ENCODE data around the gene SCYGR2.
A peak's percentile ranks its signal among the peaks of the same experiment; 100 is the strongest.
"Not testable (repeated sequence)": the region's sequence is repeated elsewhere in the genome, so short reads cannot be mapped to it uniquely, and the experiment has no call there.

SCYGR2 gene, protein sequence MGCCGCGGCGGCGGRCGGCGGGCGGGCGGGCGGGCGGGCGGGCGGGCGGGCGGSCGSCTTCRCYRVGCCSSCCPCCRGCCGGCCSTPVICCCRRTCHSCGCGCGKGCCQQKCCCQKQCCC

DNA sequence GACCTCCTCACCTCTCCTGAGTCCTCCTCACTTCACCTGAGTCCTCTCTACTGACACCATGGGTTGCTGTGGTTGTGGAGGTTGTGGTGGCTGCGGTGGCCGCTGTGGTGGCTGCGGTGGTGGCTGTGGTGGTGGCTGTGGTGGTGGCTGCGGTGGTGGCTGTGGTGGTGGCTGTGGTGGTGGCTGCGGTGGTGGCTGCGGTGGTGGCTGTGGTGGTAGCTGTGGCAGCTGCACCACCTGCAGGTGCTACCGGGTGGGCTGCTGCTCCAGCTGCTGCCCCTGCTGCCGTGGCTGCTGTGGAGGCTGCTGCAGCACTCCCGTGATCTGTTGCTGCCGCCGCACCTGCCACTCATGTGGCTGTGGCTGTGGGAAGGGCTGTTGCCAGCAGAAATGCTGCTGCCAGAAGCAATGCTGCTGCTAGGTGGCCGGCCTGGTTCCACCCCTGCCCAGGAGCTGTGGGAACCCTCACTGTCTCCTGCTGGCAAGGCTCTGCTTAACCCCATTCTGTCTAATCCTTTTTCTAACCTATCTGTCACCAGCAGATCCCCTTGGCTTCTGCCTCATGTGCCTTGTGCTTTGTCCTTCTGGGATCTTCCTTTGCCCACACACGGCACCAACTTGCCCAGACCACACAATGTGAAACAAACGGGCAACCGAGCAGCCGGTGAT is at the start of gene SCYGR2:
Gene SCYGR2 (plus strand): TSS at position 59 of the 669 bp plus-strand sequence. CDS start 0 bp downstream, at position 59.
- not testable (repeated sequence) for DNase-seq

DNA sequence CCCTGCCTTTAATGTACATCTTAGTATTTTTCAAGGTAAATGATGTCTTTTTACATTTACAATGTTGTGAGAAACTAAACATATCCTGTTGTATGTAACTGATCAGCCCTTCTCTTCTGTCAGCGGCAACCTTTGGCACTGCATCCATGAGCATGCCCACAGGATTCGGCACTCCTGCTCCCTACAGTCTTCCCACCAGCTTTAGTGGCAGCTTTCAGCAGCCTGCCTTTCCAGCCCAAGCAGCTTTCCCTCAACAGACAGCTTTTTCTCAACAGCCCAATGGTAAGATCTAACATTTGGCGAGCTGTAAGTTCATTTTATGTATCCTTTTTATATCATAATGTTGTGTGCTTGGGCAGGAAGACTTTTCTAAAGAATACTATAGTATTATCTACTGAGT is 46.9 kb upstream of the SCYGR2 start:
- no peak for DNase-seq

DNA sequence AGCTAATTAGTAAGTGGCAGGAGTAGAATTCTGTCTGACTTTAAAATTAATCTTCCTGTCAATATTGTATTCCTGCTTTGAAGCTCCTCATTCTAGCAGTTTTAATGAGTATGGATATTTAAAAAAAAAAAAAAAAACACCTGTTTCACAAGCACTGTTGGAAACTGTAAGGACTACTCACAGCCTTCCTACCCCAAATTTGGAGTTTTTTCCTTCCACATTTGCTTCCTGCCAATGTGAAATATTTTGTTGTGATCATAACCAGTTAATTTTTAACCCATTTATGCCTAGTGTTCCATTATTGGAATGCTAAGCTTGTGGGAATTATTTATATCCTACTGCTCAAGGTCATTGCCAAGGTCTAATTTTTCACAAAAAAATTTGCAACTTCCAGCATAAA is 36.1 kb upstream of the SCYGR2 start:
- no peak for DNase-seq

DNA sequence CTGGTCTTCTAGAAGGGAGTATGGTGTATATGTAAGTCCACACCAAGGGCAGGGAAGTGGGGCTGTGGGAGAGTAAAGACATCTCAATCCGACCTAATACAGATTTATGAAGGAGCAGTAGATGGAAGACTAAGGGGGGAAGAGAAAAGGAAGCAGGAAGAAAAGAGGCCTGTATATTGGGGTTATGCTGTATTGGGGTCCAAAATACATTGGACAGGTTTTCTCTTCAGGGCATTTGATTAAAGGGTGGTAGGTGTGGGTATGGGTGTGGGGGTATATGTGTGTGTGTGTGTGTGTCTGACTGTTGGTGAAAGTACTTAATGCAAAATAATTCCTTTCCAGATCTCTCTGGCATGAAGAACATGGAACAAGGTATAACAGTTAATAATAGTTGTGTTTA is 33.6 kb upstream of the SCYGR2 start:
- DNase-seq, result no peak

DNA sequence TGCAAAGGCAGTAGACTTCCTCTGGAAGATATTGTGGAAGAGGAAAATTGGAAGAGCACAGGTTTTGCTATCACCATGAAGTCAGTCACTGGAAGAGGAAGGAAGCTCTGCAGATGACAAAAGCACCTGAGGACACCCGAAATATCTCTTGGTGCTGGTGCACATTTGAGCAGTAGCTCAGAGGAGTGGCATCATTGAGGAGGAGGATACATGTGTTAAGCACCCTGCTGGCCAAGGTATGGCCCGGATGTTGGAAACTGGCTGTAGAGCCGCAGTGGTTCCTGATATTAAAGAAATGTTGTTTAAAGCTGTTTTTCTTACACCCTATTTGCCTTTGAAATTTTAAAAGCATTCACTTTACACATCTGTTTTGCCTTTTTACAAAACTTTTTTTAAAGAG is 32.7 kb upstream of the SCYGR2 start:
- no peak for DNase-seq

DNA sequence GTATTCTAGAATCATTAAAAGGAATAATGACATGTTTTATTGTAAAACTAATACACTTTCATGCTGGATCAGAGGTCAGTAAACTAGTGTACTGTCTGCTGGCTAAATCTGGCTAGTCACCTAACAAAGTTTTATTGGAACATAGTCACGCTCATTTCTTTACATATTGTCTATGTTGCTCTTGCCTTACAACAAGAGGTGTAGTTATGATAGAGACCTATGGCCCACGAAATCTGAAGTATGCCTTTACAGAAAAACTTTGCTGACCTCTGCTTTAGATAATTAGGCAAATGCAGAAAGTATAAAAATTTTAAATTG is 29.9 kb upstream of the SCYGR2 start:
- DNase-seq, result no peak

DNA sequence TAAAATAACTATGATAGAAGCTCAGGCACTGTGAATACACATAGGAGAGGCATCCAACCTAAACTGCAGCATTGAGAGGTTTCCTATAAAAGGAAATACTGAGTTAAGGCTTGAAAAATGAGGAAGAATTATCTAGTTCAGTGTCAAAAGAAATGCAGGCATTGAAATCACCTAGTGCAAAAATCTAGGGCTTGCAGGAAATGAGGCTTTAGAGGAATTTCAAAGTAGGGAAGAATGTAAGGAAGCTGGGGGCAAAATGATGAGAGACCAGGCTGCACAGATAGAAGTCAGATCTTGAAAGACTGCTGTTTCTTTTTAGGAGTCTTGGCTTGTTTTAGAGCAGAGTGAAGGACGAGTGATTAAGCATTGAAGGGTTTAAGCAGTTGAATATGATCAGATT is 28.1 kb upstream of the SCYGR2 start:
- no peak for DNase-seq

DNA sequence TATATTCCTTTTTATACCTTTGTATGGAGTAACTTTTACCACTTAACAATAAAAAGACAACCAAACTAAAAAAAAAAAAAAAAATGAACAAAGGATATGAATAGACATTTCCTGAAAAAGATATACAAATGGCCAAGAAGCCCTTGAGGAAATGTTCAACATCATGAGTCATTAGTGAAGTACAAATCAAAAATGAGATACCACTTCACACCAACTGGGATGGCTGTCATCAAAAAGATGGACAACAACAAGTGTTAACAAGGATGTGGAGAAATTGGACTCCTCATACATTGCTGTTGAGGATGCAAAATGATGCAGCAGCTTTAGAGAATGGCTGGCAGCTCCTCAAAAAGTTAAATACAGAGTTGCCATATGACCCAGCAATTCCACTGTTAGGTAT is 22.6 kb upstream of the SCYGR2 start:
- DNase-seq, result no peak

DNA sequence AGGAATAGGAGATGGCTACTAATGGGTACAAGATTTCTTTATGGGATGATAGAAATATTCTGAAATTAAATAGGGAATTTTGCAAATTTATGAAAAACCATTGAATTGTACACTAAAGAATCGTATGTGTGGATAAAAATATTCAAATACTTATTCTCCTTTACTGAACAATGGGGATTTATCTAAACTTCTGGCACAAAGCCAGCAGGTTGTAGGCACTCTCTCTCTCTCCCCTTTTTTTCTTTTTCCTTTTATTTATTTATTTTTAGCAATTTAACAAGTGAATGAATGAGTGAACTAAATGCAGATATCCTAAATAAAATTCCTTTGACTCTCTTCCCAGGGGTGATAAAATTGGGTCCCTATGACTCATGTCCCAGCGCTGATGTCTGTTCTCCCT is 21.9 kb upstream of the SCYGR2 start:
- DNase-seq, result no peak

DNA sequence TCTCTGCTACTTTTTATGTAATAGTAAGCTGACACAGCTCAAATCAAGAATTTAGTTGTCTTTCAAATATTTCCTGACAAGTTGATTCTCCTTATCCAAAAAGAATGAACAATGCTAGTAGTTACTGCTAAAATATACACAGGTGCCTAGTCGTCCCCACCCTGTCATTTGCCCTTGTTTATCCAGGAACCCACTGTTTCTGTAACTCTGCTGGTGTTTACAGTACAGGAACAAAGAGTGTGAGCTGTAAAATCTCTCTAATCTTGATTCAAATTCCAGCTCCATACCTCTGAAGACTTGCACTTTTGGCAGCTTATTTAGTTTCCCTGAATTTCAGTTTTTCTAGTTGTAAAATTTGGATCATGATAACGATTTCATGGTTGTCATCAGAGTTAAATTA is 21.1 kb upstream of the SCYGR2 start:
- no peak for DNase-seq

DNA sequence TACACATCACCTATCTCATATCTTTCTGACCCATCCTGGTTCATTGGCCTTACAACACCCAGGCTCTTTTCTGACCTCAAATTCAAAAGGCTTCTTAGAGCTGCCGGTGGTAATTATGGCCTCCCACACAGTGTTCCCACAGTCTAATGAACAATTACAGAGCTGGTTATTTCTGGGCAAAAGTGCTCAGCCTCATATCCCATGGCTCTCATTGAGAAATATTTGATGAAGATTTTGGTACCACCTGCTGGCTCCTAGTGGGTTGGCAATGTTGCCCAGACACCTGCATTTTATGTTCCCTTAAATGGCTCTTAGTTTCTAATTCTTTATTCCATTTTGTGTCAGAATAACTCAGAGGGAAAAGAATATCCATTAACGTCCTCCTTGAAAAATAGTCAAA is 20.1 kb upstream of the SCYGR2 start:
- no peak for DNase-seq

DNA sequence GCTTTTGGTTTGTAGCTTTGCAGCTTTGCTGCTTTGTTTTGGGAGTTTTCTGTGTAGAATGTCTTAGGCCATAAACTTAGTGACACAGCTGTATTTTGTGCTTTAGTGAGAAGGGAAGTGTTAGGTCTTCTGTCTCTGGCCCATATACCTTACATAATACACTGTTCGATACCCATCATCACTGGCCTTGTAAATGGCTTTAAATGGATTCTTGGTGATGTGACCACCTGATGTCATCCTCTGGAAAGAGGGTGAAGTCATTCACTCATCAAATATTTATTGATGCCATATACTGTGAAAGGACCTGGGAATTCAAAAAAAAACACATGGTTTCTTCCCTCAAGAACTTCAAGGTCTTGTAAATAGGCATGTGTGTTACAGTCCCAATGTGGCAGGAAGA is 18.9 kb upstream of the SCYGR2 start:
- DNase-seq, result no peak

DNA sequence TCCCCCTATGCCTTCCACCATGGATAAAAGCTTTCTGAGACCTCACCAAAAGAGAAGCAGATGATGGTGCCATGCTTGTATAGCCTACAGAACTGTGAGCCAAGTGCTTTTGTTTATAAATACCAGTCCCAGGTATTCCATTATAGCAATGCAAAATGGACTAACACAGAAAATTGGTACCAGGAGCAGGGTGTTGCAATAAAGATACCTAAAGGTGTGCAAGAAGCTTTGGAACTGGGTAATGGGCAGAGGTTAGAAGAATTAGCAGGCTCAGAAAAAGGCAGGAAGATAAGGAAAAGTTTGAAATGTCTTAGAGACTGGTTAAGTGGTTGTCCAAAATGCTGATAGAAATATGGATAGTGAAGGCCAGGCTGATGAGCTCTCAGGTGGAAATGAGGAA is 16.3 kb upstream of the SCYGR2 start:
- no peak for DNase-seq

DNA sequence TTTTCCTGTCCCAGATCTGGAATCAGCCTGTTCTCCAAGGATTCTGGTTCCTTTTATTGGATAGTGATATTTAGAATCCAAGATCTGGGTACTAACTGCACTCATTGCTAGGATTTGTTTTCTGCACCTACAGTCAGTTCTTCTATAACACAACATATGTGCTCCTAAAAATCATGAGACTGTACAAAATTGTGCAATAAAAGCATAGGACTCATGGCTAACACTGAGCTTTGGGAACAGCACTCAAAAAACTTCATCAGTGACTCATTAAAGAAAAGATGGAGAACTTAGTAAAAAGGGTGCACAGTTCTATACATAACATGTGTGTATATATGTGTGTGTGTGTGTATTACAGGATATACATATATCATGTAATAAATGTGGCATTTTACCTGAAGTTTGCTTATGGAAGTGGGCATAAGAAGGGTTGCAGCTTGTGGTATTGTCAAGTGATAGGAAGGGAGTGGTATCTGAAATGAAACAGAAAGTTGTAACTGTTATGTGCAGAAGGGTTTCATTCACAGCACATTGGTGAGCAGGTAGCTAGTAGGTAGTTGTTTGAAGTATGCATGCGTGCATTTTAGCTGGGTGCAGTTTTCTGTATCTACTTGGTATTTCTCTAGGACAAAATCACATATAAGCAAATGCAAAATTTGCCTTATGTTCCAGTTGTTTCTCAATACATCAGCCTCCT is 5.9 kb upstream of the SCYGR2 start:
- no peak for DNase-seq

DNA sequence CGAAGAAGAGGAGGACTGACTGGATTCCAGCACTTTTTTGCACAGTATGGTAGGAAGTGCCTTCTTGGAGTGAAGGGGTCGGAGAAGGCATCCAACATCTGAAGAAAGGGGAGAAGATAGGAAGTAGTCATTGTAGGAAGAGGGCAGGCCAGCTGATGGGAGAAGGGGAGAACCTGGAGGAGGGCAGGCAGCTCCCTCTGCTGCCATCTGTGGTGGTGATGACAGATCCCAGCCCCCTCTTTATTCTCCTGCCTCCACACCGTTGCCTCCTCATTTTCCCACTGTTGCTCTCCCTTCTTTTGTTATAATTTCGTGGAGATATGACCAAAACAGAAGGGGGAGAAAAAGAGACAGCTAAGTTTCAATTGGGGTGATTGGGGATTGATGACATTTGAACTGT is 2.9 kb upstream of the SCYGR2 start:
- no peak for DNase-seq

DNA sequence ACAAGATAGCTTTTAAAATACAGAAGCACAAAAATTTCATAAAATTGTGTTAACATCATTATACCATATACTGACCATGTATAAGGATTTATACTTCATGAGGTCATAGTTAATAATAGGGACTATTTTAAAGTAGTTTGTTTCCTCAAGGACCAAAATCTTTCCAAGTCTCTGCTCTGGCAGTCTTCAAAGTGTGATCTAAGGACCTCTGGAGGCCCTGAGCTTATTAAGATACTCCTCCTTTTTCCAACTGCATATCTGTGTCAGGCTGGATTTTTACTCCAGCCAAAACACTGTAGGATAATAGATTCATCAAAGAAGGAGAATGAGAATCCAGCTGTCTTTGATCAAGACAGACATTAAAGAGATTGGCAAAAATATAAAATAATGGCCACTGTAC is 1.7 kb upstream of the SCYGR2 start:
- no peak for DNase-seq

DNA sequence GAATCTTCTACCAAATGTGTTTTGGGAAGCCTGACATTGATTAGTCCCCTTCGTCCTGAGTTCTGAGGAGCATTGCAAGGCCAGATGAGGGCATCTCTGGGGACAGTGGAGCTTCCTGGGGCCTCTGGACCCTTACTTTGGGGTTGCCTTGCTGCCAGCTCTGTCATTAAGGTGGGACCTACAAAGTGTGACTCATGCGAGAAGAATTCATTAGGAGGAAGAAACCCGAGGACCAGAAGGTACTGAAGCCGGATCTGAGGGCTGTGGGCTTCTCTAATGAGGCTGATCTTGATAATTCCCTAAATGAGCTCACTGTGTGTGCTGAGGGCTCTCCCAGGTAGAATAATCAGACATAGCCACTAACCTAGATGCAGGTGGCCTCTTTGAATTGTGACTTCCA is 695 bp upstream of the SCYGR2 start:
- DNase-seq, result no peak

DNA sequence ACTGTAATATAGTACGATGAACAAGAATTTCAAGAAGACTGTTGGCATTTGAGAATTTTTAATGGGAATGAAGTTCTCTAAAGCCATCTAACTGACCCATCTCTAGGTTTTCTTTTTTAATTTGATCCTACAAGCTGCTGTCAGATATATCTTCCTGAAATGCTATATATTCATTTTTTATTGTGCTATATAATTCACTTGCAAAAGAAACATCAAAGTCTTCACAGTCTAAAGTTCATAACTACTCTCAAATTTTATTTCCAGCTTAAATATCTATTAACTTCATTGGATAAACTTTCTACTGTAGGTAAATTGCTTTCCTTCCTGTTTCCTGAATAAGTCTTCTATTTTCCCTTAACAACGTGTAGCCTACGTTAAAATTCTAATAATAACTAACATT is 3.7 kb downstream of the SCYGR2 start:
- DNase-seq, result no peak

DNA sequence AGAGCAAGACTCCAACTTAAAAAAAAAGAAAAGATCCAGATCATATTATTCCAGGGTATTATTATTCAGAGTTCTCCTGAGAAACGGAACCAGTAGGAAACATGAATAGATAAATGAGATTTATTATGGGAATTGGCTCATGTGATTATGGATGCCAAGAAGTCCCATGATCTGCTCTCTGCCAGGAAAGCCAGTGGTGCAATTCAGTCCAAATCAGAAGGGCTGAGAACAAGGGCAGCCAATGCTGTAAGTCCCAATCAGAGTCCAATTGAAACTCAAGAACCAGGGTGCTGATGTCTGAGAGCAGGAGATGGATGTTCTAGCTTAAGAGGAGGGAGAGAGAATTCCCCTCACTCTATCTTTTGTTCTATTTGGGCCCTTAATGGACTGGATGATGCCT is 7.8 kb downstream of the SCYGR2 start:
- no peak for DNase-seq

DNA sequence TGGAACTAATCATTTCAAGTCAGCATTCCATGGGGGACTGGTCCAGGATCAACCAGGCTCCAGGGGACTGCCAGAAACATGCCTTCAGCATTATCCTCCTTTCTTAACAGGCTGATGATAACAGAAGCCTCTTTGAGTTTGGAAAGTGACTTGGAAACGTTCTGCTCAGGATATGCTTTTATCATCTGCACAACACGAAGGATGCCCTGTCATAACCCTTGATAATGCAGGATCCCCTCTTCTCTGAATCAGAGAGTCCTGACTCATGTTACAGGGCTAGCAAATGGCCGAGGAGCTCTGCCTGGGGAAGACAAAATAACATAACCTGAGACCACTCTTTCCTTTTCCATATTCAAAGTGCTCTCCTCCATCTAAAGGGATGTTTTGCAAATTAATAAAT is 9.2 kb downstream of the SCYGR2 start:
- DNase-seq, result no peak

DNA sequence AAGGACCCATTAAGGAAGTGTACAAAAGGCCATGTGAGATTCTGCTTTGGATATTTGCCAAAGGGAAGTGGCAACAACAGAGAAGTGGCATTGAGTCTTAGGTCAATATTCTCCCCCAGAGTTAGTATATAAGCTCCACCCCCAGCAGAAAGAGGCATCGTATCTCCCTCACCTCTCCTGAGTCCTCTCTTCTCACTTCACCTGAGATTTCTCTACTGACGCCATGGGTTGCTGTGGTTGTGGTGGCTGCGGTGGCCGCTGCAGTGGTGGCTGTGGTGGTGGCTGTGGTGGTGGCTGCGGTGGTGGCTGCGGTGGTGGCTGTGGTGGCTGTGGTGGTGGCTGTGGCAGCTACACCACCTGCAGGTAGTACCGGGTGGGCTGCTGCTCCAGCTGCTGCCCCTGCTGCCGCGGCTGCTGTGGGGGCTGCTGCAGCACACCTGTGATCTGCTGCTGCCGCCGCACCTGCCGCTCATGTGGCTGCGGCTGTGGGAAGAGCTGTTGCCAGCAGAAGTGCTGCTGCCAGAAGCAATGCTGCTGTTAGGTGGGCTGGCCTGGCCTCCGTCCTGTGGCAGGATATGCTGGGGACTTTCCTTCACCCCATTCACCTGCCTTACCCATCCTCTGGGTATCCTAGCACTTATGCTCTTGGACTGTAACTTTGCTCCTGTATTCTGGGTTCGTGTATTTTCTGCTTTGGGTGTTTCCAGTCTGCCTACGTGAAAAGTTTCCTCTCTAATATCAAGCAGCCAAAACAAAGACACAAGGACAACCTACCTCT is 10.1 kb downstream of the SCYGR2 start:
- DNase-seq, result peak; percentile 51

DNA sequence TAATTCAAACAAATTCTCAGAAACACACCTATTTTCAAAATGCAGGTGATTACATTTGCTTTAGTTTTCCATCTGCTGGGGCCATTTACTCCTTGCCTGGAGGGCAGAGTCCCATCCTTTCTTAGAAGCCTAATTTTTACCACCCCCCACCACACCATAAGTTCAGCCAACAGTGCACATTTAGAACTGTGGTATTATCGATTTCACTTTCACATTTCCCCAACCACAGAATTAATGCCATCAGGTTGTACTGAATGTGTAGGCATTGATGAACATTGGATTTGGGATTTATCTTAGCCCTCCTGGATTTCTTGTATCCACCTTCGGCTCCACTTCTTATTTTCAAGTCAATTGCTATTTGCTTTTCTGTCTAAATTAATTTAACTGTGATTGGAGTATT is 11.4 kb downstream of the SCYGR2 start:
- no peak for DNase-seq

DNA sequence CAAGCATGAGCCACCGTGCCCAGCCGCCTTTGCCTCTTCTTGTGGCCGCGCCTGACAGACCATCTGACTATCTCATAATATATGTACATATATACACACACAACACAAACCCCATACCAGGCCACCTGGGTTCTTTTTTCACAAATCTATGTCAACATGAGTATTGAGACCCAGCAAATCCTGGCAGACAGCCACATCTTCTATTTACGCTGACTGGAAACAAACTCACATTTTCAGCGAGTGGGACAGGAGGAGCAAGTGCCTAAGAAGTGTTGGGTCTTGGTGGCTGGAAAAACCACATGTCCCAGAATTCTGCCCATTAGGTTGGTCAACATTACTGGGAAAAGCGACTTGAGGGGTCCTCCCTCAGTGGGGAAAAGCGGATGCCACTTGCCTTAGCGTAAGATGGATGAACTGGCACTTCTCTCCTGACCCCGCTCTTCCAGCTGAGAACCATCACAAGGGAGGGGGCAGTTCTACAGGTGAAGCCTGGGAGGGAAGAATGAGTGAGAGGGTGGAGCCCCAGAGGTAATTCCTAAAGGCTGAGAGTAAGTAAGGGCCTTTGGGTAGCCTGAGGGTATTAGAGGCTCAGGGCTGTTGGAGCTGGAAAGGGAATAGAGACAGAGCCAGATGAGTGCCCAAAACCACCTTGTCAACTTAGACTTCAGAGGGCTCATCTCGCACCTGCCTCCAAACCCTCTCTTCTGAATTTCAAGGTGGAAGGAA is 14.0 kb downstream of the SCYGR2 start:
- DNase-seq, result peak; percentile 49

All from DMS153 (cell line).